Nephron progenitor cell (in vitro differentiated cells): ENCODE results near the gene SPR.
"Not testable (repeated sequence)": the region's sequence is repeated elsewhere in the genome, so short reads cannot be mapped to it uniquely, and the experiment has no call there.

Experiments used
- DNase-seq: peaks from one replicate; pipeline ENCODE4 v3.0.0; 2021
- H3K27ac Mint-ChIP-seq: 2 replicates; pipeline ENCODE4 v1.8.0; 2021; ENCODE audit warnings: mild to moderate bottlenecking, moderate library complexity, mixed read lengths
- H3K27me3 Mint-ChIP-seq: 2 replicates; pipeline ENCODE4 v1.8.0; 2021; ENCODE audit warnings: mild to moderate bottlenecking, low read depth, mixed read lengths; ENCODE audit not compliant: poor library complexity
- H3K36me3 Mint-ChIP-seq: 2 replicates; pipeline ENCODE4 v1.8.0; 2021; ENCODE audit warnings: low read depth, mixed read lengths
- H3K4me1 Mint-ChIP-seq: 2 replicates; pipeline ENCODE4 v1.8.0; 2021; ENCODE audit warnings: mixed read lengths
- H3K4me3 Mint-ChIP-seq: 2 replicates; pipeline ENCODE4 v1.8.0; 2021; ENCODE audit warnings: mild to moderate bottlenecking, moderate library complexity, mixed read lengths
- H3K9me3 Mint-ChIP-seq: 2 replicates; pipeline ENCODE4 v1.8.0; 2021; ENCODE audit warnings: mild to moderate bottlenecking, moderate library complexity, mixed read lengths
- TF ChIP-seq, protein P1 (sequence below): fragments of 200-600 bp; sonication (generic); IDR thresholded peaks from 2 replicates; pipeline ENCODE4 v1.5.0; 2021; ENCODE audit warnings: antibody characterized with exemption

The SPR gene

DNA sequence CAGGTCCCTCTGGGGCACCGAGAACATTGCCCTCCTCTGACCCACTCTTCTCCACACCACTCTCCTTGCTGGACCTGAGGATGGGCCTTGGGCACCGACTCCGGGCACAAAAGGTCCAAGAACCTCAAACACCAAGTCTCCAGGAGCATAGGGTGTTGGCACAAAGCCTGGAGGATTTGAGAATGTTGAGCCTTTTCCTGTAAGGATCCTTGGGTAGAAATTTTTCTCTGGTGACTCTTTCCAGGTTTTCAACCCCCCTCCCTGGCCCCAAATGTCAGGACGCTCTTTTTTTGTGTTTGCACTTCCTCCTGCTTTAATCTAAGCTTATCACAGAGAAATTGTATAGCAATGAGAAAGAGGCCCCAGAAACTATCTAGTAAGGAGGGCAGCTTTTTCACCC is 9.2 kb downstream of the SPR start:
- no peaks in the 10 kb centered on the region for H3K9me3 Mint-ChIP-seq
- H3K4me1 Mint-ChIP-seq = peaks cover 26% of the 10 kb centered on the region
- H3K27me3 Mint-ChIP-seq = peaks cover 74% of the 10 kb centered on the region
- no peak overlapping the region for H3K27ac Mint-ChIP-seq
- H3K36me3 Mint-ChIP-seq = no peaks in the 10 kb centered on the region
- H3K4me3 Mint-ChIP-seq = no peak overlapping the region
- TF ChIP-seq, protein P1, sequence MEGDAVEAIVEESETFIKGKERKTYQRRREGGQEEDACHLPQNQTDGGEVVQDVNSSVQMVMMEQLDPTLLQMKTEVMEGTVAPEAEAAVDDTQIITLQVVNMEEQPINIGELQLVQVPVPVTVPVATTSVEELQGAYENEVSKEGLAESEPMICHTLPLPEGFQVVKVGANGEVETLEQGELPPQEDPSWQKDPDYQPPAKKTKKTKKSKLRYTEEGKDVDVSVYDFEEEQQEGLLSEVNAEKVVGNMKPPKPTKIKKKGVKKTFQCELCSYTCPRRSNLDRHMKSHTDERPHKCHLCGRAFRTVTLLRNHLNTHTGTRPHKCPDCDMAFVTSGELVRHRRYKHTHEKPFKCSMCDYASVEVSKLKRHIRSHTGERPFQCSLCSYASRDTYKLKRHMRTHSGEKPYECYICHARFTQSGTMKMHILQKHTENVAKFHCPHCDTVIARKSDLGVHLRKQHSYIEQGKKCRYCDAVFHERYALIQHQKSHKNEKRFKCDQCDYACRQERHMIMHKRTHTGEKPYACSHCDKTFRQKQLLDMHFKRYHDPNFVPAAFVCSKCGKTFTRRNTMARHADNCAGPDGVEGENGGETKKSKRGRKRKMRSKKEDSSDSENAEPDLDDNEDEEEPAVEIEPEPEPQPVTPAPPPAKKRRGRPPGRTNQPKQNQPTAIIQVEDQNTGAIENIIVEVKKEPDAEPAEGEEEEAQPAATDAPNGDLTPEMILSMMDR = no peak
- no peak for DNase-seq

DNA sequence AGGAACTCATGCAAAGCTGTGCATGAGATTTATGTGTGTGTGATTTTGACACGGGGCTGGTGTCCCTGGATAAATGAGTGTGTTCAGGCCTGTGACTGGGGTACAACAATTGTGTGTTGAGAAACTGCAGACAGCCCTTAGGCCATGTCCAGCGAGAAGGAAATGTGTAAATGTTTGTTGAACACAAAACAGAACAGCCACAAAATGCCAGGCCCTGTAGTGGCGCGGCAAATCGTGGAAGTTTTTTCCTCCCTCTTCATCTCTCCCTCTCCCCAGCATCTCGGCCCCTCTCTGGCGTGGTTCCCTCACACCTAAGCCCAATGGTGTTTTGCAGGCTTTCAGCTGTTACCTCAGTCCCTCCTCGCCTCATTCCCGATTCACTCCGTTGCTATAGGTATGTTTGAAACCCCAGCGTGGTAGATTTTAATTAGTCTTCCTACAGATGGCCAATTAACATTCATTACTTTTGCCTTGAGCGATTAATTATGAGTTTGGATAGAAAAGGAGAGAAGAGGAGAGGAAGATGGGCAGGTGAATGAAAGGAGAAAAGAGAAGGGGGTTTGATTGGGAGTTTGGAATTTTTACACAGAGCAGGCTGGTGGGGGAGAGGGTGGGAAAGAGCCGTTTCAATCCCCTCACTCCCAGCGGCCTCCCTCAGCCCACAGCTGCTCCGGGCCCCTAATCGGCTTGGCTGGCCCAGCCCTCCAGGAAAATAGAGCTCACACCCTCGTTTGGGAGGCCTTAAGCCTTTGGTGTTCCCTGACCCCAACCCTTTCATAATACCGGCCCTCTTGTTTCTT is 10.8 kb downstream of the SPR start:
- H3K27me3 Mint-ChIP-seq = peaks cover 83% of the 10 kb centered on the region
- no peak overlapping the region for H3K4me3 Mint-ChIP-seq
- TF ChIP-seq, protein P1 = no peak
- H3K36me3 Mint-ChIP-seq = no peaks in the 10 kb centered on the region
- H3K27ac Mint-ChIP-seq = no peak overlapping the region
- no peak for DNase-seq
- H3K9me3 Mint-ChIP-seq = no peaks in the 10 kb centered on the region
- H3K4me1 Mint-ChIP-seq = peaks cover 26% of the 10 kb centered on the region

DNA sequence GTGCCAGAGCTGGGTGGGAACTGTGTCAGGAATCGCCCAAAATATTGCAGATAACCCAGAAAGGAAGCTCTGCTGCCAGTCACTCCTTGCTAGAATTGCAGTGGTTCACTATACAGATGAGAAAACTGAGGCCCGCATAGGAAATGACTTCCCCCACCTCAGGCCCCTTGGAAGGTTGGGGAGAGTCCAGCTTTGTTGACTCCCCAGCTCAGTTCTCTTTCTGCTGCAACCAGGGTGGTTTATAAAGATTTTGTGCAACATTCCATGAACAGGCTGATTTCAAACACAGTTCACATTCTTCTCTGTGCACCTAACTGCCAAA is 11.3 kb downstream of the SPR start:
- no peaks in the 10 kb centered on the region for H3K36me3 Mint-ChIP-seq

DNA sequence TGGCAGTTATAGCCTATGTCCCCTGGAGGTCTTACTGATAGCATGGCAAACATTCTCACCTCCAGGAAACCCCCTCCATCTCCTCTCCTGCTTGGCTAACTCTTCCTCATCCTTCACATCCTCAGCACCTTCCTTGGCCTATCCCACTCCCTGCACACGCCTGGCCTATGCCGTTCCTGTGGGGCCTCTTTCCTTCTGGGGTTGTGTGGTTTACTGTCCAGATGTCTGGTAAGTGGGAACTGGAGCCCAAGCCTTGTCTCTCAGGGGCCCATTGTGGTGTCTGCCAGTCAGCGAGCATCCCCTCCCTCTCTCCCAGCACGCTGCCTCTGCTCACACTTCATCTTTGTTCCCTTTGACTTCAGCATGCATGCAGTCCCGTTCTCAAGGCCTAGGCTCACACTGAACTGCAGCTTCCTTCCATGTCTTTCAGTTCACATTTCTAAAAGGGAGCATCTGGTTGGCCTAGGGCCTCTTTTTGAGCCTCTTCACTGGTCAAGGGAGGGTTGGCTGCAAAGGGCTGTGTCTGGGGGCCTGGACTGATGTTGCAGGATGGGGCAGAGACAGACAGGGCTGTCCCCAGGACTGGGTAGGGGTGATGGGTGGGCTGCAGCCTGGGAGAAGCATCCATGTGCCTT is 13.1 kb downstream of the SPR start:
- Mint-ChIP-seq H3K4me1 (peaks cover 11% of the 10 kb centered on the region), H3K36me3 (no peaks in the 10 kb centered on the region), H3K27ac (no peak overlapping the region), H3K4me3 (no peak overlapping the region), H3K9me3 (no peaks in the 10 kb centered on the region), H3K27me3 (peaks cover 88% of the 10 kb centered on the region)
- DNase-seq = no peak
- TF ChIP-seq, protein P1 = no peak

More for the DNA sequence above, 11.3 kb downstream of the SPR start:
- H3K4me3 Mint-ChIP-seq = no peak overlapping the region
- H3K4me1 Mint-ChIP-seq = peaks cover 26% of the 10 kb centered on the region
- H3K27me3 Mint-ChIP-seq = peaks cover 88% of the 10 kb centered on the region
- no peaks in the 10 kb centered on the region for H3K9me3 Mint-ChIP-seq
- TF ChIP-seq, protein P1 = no peak
- H3K27ac Mint-ChIP-seq = no peak overlapping the region
- DNase-seq = no peak

DNA sequence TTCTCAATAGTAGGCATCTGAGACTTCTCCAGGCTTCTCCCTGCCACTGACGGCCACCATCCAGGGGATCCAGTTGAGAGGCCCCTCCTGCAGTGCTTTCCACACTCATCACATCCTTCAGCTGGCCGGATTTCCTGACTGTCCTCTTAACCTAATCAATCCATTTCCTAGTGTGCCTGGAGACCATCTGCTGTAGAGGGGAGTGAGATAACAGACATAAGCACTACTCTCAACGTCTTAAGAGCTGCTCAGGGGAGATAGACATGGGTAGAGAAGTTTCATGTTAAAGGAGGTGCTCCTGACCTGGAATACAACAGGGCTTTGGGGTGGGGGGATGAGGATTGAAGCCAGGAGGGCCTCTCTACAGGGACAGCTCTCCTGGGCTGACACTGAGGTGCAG is 14.2 kb downstream of the SPR start:
- no peak for DNase-seq
- no peak overlapping the region for H3K27ac Mint-ChIP-seq
- H3K27me3 Mint-ChIP-seq = peaks cover 87% of the 10 kb centered on the region
- TF ChIP-seq, protein P1 = no peak
- no peaks in the 10 kb centered on the region for H3K36me3 Mint-ChIP-seq
- H3K9me3 Mint-ChIP-seq = peaks cover 5% of the 10 kb centered on the region
- peaks cover 5% of the 10 kb centered on the region for H3K4me1 Mint-ChIP-seq
- H3K4me3 Mint-ChIP-seq = no peak overlapping the region

DNA sequence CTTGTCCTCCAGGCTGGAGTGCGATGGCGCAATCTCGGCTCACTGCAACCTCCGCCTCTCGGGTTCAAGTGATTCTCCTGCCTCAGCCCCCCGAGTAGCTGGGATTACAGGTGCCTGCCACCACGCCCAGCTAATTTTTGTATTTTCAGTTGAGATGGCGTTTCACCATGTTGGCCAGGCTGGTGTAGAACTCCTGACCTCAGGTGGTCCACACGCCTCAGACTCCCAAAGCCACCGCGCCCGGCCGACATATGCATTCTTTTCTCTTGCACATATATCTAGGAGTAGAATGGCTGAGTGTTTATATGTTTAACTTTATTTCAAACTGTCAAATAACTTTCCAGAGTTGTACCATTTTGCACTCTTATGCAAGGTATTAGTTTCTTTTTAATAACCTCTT is 20.2 kb downstream of the SPR start:
- not testable (repeated sequence) for DNase-seq, H3K36me3 Mint-ChIP-seq, H3K4me1 Mint-ChIP-seq, H3K4me3 Mint-ChIP-seq, H3K27ac Mint-ChIP-seq, H3K9me3 Mint-ChIP-seq
- peaks cover 95% of the 10 kb centered on the region for H3K27me3 Mint-ChIP-seq
